Astrocyte of the hippocampus (primary cell): ENCODE data around the gene GABBR2.
A peak's percentile ranks its signal among the peaks of the same experiment; 100 is the strongest.

Source experiments
- DNase-seq: peaks from one replicate; pipeline ENCODE4 v3.0.0; 2011; ENCODE audit warnings: low read depth, low spot score

GABBR2 gene

DNA sequence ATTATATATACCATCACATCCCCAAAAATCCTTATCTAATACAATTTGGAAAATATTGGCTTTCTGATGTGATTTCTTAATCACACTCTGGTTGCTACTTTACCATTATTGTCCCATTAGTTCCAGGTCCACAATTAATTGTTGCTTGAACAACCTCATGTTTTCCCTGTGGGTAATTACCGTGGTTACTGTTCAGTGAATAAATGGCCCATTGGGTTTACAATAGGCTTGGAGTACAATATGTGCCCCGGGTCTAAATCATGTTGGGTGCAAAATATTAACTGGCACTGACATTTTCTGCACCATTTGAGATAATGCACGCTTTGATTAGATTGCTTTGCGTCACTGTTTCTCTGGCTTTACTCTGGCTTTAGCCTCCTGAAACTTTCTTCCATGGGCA, 163.7 kb downstream of the GABBR2 start:
- no peak for DNase-seq

DNA sequence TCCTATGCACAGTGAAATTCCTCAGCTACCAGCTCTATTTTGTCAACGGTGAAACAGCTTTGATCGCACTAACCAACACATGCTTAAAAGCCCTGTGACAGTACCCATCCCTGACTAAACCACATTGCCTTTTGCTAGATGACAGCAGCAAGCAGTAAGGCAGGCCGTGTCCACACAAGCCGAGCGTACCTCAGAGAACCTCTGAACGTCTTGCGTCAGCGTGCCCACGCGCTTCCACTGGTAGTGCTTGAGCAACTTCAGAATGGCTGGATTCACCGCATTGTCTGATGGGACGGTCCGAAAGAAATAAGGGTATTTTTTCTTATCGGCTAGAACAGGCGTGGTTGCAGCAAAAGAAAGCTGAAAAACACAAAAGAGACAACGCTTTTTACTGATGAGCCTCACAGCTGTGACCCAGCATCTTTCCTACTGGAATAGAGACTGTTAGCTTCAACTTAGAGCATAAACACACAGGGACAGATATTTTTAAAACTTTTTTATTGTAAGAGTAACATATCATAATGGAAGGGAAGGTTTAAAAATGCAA, 167.0 kb downstream of the GABBR2 start:
- no peak for DNase-seq

DNA sequence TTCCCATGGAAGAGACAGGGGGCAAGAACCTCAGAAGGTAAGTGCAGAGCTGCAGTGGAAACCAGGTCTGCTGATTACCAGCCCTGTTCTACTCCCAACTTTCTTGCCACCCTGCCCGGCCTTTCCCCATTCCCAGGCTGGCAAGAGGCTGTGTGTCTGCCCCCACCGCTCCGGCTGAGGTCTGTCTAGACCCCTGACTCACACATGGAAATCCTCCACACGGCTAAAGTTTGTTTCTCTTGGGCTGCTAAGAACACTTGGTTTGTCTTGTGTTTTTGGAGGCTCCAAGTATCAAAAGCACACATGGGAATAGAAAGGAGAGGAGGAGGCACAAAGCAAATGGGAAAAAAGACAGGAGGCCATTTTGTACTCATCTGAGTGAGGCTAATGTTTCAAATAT, 168.3 kb downstream of the GABBR2 start:
- peak; percentile 55 for DNase-seq

DNA sequence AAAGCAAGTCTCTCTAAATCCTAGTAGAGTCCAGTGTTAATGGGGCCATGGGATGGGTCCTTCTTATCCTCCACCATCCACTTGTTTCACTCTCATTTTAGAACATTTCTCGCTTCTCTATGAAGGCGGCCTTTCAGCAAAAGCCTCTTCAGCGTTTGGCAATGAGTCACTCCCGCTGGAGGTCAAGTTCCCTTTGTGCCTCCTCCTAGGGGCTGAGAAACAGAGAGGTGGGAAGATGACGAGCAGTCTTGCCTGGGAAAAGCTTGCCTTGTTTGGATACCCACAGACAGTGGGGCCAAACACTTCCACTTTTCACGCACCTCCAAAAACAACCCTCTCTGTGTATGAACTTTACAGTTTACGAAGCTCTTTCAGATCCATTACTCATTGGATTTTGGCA, 168.8 kb downstream of the GABBR2 start:
- DNase-seq: peak; percentile 83

DNA sequence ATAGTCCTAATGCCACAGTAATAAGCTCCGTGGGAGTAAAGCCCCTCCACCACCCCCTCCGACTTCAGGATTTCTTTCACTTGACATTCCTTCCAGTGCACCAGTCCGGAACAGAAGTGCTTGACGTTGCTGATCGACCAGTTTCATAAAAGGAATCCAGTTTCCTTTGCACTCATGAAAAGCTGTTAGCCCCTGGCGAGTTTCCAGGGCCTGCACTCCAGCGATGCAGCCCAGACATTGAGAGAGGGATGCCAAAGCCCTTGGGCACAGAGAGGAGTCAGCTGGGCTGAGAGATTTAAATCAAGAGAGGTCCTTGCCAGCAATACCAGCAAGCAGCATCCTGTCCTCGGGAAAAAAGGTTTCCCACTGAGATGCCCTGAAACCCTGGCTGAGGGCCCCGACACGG, 170.1 kb downstream of the GABBR2 start:
- peak; percentile 90 for DNase-seq

DNA sequence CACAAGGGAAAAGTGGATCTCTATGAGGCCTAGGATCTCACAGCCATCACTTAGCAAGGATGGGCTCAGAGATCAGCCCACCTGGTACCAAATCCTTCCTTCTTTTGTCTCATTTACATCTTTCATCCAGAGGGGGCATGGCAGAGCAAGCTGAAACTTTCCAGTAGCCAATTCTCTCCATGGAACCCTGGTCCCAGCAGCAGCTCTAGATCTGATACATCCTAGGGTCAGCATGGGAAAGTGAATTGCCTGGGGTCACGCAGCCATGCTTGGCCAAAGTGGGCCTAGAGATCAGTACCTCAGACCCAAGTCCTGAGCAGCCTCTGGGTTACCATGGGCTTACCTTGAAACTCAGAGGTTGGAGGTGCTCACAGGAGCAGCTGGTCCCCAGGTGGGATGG, 170.5 kb downstream of the GABBR2 start:
- DNase-seq: no peak

DNA sequence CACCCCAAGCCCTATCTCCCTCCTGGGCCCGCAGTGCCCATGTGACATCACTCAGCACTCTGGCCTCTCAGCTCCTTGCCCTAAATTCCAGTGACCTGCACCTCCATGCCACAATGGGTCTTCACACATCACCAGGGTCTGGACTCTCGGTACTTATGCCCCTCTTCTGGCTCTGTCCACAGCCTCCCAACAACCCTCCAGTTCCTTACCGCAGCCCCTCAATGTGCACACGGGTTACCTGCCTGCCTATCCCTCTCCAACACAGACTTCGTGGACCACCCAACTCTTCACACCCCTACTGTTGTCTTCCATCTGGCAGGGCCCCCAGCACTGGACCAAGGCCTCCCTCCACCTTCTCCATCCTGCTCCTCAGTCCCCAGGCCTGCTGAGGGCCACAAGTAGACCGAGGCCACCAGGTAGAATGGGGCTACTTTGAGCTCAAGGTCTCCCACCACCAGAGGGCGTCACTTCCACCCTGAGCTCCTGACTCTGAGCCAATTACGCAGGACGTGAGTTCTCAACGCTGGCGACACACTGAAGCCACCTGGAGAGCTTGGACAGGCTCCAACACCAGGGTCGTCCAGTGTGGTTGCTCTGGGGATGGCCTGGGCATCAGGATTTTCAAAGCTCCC, 172.1 kb downstream of the GABBR2 start:
- DNase-seq: no peak

DNA sequence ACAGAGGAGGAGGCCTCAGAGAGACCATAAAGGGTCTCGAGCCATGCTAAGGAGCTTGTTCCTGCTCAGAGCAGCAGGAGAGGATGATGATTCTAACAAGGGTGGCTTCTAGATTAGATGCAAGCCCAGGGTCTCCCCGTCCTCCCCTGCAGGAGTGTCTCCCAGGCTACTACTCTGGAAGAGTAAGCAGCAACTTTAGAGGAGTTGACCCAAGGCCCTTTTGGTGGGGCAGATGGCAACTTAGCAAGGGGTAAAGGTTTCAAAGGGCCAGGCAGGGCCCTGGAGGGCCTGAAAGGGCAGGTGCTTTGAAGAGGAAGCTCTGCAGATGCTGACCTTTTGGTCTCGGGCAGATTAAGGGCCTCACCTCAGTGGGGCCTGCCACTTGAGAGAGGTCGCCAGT, 174.9 kb downstream of the GABBR2 start:
- DNase-seq: no peak

DNA sequence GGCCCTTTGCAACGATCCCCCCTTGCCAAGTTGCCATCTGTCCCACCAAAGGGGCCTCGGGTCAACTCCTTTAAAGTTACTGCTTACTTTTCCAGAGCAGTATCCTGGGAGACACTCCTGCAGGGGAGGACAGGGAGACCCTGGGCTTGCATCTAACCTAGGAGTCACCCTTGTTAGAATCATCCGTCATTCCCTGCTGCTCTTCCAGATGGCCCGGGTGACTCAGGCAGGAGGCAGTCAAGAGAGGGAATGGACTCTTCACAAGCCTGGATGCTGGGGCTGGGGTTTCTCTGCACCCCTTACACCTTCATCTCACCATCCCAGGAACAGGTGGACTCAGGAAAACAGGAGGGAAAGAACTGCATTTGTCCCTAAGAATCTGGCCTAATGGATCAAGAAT, 175.6 kb downstream of the GABBR2 start:
- no peak for DNase-seq

DNA sequence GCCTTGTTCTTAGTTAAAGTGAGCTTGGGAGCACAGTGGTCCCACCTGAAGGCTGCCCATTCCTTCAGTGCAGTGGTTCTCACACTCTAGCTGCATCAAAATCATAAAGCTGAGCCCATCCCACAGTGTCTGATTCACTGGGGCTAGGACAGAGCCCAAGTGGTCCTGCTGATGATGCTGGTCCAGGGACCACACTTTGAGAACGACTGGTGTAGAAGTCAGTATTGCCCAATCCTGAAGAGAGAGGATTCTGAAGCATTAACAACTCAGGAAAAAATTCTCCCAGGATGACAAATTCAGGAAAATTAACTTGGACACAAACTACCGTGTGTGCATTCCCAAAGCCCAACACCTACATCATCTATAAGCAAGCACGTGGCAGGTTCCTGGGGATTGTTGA, 176.2 kb downstream of the GABBR2 start:
- no peak for DNase-seq

DNA sequence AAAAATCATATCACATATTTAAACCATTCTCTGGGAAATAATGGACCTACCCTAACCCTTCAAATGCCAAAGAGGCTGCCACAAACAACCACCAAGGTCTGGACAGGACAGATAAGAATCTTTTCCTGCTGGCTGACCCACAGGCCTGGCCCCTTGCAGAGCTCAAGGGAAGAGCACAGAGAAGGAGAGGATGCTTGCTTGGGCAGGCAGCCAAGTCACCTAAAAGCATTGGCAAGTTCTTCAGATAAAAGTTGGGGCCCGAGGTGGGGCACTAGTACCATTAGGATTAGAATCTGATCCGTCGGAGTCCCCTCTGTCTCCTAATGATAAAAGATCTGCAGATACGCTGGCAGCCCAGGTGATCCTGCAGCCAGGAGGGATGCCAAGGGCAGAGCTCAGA, 176.6 kb downstream of the GABBR2 start:
- DNase-seq: no peak

DNA sequence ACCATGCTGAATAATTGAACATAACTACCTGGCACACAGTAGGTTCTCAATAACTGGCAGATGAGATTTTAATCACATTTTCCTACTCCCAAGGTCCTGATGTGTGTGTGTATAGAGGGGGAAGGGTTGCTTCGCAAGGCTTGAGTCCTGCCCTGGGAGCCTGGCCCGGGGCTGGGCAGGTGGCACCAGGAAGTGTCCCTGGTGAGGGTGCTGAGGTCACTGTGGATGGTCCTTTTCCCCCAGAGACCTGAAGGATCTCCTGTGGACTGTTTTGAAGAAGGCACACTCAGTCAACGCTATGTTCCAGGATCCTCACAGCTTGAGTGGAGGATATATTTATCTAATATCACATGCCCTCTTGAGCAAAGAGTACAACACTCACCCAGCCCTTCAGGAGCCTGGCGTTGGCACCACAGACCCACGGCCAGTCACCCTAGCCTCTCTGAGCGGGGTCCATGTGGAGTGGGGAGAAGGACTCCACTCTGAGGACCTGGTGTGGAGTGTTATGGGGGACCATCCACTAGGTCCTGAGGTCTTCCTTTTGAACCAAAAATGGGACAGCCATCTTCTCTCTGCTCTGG, 177.8 kb downstream of the GABBR2 start:
- DNase-seq: no peak

DNA sequence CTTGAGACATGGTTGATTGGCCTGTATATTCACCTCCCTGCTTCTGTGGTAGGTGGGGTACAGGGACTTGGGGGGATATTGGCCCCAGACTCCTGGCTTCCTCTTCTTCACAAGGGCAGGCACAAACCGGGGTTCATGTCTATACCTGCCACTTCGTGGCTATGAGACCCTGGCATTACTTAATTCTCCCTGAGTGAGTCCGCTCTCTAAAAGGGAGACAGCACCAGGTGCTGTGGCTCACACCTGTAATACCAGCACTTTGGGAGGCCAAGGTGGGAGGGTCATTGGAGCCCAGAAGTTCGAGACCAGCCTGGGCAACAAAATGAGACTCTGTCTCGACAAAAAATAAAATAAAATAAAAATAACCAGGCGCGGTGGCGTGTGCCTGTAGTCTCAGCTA, 178.5 kb downstream of the GABBR2 start:
- no peak for DNase-seq

DNA sequence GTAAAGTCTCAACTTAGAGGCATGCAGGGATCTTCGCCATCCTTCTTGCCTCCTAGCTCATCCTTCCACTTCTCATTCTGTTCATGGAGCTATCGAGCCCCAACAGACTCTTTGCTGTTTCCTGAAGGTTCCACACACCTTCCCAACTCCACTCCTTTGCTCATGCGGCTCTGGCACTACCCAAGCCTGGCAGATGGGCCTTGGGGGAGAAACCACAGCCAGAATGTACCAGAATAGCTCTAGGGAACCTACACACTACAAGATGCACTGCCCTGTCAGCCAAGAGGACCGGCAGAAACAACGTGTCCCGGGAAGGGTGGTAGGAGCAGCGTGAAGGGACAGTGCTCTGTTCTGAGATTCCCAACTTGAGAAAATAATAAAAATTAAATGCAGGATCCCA, 178.9 kb downstream of the GABBR2 start:
- DNase-seq: no peak

DNA sequence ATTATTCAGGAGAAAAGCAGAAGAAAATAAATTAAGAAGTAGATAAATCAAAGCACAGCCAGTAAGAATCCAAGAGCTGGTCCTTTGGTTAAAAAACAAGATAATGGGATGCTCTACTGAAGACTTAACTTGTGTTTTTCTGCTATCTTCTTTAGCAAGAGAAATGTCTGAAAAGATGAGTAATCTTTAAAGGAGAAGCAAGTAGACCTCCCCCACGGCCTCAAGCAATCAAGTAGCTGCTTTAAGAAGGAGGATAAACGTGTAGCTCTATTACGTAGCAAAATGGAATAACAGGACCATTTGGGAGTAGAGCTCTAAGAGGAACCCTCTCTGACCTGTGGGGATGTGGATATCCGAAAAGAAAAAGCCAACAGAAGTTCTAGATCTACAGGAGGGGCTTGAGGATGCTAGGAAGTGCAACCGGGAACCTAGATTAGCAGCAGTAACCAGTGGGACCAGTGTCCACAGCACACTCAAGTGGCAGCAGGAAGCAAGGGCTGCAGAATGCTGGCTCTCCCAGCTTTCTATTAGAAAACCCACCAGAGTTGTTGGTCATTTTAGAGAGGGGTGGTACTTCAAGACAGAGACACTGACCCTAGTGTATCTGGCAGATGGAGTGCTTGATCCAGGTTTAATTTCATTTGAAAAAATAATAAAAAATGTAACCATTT, 185.4 kb downstream of the GABBR2 start:
- no peak for DNase-seq

DNA sequence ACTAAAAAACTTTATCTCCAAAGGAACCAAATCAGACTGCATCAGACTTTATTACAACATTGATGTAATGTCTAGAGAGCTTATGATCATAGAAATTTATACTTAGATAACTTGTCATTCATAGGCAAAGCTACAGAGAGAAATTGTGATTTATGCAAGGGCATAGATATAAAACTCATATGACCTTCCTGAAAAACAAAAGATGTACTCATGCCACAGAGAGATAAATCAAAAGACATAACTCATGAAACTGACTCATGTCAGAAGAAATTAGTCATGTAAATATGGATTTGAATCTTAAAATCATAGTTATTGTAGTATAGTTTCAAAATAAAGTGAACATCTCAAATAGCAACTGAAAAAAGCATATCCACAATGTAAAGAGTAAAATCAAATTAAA, 186.2 kb downstream of the GABBR2 start:
- no peak for DNase-seq

DNA sequence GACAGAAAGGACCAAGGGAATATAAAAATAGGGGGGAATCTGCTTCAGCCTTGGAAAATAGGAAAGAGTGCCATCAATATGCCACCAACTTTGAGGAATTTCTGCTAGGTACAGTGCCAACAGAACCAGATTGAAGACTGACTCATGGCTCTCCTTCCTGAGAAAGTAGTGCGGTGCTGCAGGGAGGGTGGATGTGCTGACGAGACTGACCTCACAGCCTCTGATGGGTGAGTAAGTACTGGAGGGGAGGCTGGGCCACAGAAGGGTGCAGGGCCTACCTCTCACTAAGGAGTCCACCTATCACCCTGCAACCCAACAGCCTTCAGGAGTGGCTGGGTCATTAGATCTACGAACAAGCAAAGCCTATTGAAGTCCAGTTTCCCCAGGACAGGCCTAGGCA, 187.6 kb downstream of the GABBR2 start:
- peak; percentile 47 for DNase-seq

DNA sequence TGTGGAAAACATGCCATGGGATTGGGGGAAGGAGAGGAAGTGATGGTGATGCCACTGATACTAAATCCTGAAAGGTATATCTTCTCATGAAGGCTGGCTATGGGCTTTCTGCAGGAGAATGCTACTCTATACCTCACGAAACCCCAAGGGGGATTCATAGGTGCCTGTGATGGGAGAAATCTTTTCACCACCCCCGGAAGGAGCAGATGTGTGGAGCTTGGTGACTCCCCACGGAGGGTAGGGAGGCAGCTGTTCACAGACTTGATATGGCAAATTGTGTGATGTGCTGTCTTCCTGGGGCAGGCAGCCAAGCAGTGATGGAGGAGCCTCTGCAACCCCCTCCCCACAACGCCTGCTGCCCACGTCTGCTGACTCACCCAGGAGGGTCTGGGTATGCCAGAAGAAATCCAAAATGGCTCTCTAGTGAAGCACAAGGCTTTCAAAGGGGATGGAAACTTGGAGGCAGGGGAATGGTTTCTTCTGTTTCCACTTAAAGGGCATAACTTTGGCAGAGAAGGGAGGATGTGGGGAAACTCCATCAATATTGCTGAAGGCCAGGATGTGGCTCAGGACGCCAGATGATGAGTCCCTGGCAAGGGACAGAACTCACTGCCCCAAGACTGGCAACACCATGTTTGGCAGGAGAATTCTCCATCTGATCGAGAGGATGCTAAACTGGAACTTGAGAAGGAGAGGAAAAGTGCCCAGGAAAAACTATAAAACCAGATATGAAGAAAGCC, 188.3 kb downstream of the GABBR2 start:
- DNase-seq: peak; percentile 10

DNA sequence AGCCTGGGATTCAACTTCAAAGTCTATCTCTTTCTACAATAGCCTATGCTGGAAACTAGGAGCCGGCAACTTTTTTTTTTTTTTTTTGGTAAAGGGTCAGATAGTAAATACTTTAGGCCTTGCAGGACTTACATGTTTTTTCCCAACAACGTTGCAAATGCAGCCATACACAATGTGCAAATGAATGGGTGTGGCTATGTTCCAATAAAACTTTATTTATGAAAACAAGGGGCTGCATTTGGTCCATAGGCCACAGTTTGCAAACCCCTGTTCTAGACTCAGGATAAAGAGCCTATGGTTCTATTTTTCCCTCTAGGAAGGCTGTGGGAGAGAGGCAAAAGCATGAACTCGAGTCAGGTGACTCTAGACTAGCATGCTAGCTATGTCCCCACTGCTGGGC, 189.1 kb downstream of the GABBR2 start:
- DNase-seq: no peak

DNA sequence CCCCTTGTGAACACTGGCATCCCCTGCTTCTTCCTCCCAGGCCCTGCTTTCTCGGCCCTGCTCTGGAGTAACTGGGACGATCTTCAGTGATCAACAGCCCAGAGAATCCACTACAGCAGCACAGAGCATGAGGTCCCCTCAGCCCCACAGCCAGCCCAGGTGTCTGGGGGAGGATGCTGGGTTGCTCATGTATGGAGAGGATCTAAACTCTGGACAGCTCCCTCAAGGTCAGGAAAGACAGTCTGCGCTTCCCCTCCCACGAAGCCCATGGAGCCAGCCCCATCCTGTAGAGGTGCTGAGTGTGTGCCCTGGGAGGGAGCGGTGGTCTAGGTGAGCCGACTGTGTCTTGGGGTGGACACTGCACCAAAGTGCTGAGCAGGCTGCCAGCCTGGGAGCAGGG, 190.2 kb downstream of the GABBR2 start:
- no peak for DNase-seq

DNA sequence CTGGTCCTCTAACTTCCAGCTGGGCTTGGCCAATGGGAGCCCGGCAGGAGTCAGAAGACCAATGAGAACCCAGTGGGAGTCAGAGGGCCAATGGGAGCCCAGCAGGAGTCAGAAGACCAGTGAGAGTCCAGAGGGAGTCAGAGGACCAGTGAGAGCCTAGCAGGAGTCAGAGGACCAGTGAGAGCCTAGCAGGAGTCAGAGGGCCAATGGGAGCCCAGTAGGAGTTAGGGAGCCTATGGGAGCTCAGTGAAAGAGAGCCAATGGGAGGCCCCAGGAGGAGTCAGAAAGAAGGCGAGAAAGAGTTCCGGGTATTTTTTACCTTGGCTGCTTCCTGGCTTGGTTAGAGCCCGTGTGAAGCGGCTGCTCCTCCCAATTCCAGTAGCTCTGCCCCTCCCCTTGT, 191.0 kb downstream of the GABBR2 start:
- no peak for DNase-seq

DNA sequence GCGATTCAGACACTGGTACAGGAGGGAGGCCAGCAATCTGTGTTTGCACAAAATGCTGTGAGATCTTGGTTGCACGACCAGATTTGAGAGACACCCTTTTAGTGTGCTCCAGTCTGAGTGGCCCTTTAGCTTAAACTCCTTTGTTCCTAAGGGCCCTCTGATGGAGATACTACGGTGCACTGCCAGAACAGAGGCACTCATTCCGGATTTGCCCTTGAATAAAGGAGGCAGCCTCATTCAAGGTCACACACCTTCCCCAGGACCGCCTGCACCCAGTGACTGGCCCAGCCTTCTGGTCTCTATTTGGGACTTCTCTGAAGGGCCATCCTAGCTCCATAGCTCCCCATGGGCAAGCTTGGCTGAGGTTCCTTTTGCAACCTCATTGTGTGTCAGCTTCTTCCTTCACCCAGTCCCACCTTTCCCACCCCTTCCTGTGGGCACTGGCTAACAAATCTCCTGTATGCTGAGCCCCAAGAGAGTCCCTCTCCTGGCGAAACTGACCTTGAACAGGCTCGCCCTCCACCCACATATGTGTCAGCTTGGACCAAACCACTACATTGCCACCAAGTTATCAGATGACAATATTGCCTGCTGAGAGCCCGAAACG, 191.7 kb downstream of the GABBR2 start:
- DNase-seq: no peak
